ENCODE data around the gene ZIC2. TPM values are rescaled to one million over a fixed set of nuclear protein-coding genes. Genes with fewer than 3 reads are reported as not detected.

The ZIC2 gene
- total RNA-seq, 2 donors from 2014 or later: not detected

- TF ChIP-seq CTCF (IDR thresholded peaks at IDR 0.05): no peak
- TF ChIP-seq POLR2A (IDR thresholded peaks at IDR 0.05): no peak
- peaks cover 4% of the 10 kb centered on the region for H3K4me1 ChIP-seq
- no peaks in the 10 kb centered on the region for H3K27me3 ChIP-seq
- H3K4me3 ChIP-seq: no peak overlapping the region
- 90 to 96% methylated on average over 1 of the region's 1 CpG for WGBS, 2 donors
- H3K27ac ChIP-seq: no peak overlapping the region
- no peaks in the 10 kb centered on the region for H3K9me3 ChIP-seq
- H3K36me3 ChIP-seq (replicated peaks in 1 of 2; ENCODE audit: insufficient read depth in 1 of 2, low read depth in 2 of 2): no peaks in the 10 kb centered on the region
- ATAC-seq: no peak
- intact Hi-C loops (cut with DNase I): no loop called here
- DNase-seq: no peak
Measured at GRCh38 chr13:100035936-100036335, 54.4 kb downstream of the ZIC2 start.

Other genes starting within 250 kb of the ZIC2 start
- not detected for gene ZIC5, start 10.0 kb upstream of the ZIC2 start, total RNA-seq
- 10 to 100 TPM; 45.2 to 46.2 TPM for gene PCCA, start 107.3 kb downstream of the ZIC2 start, total RNA-seq